ENCODE data around the gene RAB5IF.

DNA sequence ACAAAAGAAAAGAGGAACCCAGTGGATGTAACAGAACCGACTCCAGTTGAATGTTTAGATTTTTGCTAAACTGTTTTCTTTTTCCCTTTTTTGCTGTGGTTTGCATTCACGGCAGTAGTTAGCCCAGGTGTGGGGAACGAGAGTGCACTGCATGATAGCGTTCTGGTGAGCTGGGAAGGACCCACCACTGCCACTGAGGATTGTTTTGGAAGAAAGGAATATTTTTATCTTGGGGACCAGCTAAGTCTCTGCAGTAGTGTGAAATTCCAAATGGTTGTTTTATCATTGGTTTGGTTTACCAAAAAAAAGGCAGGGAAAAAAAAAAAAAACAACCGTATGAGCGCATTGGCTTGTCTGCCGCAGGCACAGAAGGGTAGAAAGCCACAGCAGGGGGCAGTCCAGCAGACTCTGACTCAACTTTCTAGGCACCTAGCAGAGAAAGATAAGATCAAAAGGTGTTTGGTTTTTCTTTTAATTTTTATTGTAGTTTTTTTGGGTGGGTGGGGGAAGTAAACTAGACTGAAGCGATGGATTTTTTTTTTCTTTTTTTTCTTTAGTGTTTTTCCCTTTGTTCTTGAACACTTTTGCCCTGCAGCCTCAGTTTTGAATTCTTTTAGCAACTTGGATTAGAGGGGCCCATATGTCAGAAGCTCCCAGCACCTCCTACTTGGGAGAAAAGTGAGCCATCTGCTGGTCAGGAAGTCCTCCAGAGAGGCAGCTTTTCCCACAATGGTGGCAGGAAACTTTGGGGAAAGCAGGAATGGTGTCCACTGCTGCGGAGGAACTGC lies 13.5 kb upstream of the RAB5IF start:
- no peak for TF ChIP-seq EZH2phosphoT487 (IDR thresholded peaks at IDR 0.05; ENCODE audit: insufficient read depth, low read depth)
- TF ChIP-seq EZH2 (IDR thresholded peaks at IDR 0.05; ENCODE audit: insufficient read depth, poor library complexity, severe bottlenecking) = no peak
